ENCODE data around the gene GJC1. TPM values are rescaled to one million over a fixed set of nuclear protein-coding genes. Genes with fewer than 3 reads are reported as not detected.

GJC1 gene
- total RNA-seq, 1 donor from 2014 or later, result 0.20 TPM

DNA sequence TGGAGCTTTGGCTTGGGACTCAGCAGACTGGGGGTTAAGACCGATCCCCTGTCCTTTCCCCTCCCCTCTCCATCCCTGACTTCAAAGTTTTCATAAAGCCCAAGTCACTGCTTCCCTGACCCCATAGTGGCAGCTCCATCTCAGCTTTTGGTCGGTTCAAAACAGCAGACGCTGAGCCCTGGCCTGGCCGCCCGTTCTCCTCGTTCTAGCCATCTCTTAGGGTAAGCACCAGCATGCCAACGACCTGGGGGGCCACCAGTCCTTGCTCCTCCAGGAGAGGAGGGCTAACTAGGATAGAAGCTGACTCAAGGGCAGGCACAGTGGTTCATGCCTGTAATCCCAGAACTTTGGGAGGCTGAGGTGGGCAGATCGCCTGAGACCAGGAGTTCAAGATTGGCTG lies 16.1 kb upstream of the GJC1 start:
- H3K36me3 Mint-ChIP-seq (ENCODE audit: low read depth), result peaks cover 23% of the 10 kb centered on the region
- intact Hi-C loops (cut with micrococcal nuclease), result no loop called here
- ChIA-PET CTCF (no interaction called here), POLR2A (no interaction called here)
- no peak for TF ChIP-seq CTCF (IDR thresholded peaks at IDR 0.05)
- no peak overlapping the region for H3K4me3 Mint-ChIP-seq
- no peaks in the 10 kb centered on the region for H3K9me3 Mint-ChIP-seq
- H3K4me1 Mint-ChIP-seq, result peaks cover 10% of the 10 kb centered on the region
- ATAC-seq (ENCODE audit: low read depth) (no peak), DNase-seq (no peak)
- H3K27ac Mint-ChIP-seq, result no peak overlapping the region
- no peaks in the 10 kb centered on the region for H3K27me3 Mint-ChIP-seq

DNA sequence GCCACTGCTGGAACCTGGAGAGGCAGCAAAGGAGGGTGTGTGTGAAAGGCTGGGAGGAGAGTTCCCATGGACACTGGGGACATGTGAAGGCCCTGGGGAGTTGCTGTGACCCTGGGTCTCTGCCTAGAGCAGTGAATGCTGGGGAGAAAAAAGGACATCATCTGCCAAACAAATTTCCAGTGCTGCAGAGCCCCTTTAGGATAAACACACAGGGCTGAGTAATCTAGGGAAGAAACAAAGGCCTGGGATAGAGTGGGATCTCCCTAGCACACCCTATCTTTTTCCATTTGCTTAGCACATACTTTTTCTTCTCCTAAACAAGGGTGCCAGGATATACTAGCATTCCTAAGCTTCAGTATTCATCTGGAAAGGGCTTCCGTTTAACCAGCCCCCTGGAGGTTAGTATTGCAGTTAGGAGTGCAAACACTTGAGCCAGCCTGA lies 14.3 kb upstream of the GJC1 start:
- Mint-ChIP-seq H3K4me1 (no peaks in the 10 kb centered on the region), H3K36me3 (ENCODE audit: low read depth) (peaks cover 7% of the 10 kb centered on the region), H3K27me3 (no peaks in the 10 kb centered on the region), H3K27ac (no peak overlapping the region), H3K9me3 (no peaks in the 10 kb centered on the region), H3K4me3 (no peak overlapping the region)
- DNase-seq (no peak), ATAC-seq (ENCODE audit: low read depth) (no peak)
- POLR2A ChIA-PET, result no interaction called here
- intact Hi-C loops (cut with micrococcal nuclease), result no loop called here
- no peak for TF ChIP-seq CTCF (IDR thresholded peaks at IDR 0.05)
- CTCF ChIA-PET, result no interaction called here

DNA sequence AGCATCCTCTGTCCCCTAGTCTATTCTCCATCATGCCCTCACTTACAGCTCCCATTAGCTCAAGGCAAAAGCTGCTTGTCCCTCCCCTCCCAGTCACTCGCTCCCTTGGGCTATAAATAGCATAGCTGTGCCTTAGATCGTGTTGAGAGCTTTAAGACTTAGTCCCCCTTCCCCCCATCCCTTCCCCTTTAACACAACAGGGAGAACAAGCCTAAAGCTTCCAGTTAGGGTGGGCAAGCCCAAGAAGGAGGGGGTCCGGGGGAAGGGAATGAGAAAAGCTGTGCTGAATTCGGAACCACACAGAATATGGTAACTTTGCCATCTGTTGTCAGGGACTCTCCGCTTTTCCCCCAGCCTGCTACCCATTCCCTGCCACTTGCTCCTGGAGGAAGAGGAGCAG lies 12.7 kb upstream of the GJC1 start:
- Mint-ChIP-seq H3K27ac (no peak overlapping the region), H3K9me3 (no peaks in the 10 kb centered on the region), H3K36me3 (ENCODE audit: low read depth) (no peaks in the 10 kb centered on the region), H3K4me1 (no peaks in the 10 kb centered on the region), H3K27me3 (no peaks in the 10 kb centered on the region), H3K4me3 (no peak overlapping the region)
- POLR2A ChIA-PET, result no interaction called here
- ATAC-seq (ENCODE audit: low read depth) (no peak), DNase-seq (no peak)
- no peak for TF ChIP-seq CTCF (IDR thresholded peaks at IDR 0.05)
- intact Hi-C loops (cut with micrococcal nuclease), result no loop called here
- CTCF ChIA-PET, result no interaction called here

- no peak overlapping the region for H3K4me3 Mint-ChIP-seq
- DNase-seq (no peak), ATAC-seq (ENCODE audit: low read depth) (no peak)
- no peaks in the 10 kb centered on the region for H3K27me3 Mint-ChIP-seq
- no peaks in the 10 kb centered on the region for H3K36me3 Mint-ChIP-seq (ENCODE audit: low read depth)
- CTCF ChIA-PET, result no interaction called here
- H3K27ac Mint-ChIP-seq, result no peak overlapping the region
- intact Hi-C loops (cut with micrococcal nuclease), result no loop called here
- no peaks in the 10 kb centered on the region for H3K9me3 Mint-ChIP-seq
- H3K4me1 Mint-ChIP-seq, result no peaks in the 10 kb centered on the region
- no peak for TF ChIP-seq CTCF (IDR thresholded peaks at IDR 0.05)
- POLR2A ChIA-PET, result no interaction called here
Measured at GRCh38 chr17:44840936-44841335, 10.8 kb upstream of the GJC1 start.

DNA sequence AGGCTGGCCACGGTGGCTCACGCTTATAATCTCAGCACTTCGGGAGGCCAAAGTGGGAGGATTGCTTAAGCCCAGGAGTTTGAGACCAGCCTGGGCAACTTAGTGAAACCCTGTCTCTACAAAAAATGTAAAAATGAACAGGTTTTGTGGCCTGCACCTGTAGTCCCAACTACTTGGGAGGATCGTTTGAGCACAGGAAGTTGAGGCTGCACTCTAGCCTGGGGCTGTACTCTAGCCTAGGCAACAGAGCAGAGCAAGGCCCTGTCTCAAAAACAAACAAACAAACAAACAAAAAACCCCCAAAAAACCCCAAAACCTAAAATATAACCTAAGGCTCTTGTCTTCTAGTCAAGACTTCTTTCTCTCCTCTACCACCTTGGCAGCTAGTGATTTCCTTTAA lies 10.2 kb upstream of the GJC1 start:
- Mint-ChIP-seq H3K27ac (no peak overlapping the region), H3K4me3 (no peak overlapping the region), H3K27me3 (peaks cover under 1% of the 10 kb centered on the region), H3K9me3 (no peaks in the 10 kb centered on the region), H3K4me1 (no peaks in the 10 kb centered on the region), H3K36me3 (ENCODE audit: low read depth) (no peaks in the 10 kb centered on the region)
- intact Hi-C loops (cut with micrococcal nuclease), result no loop called here
- no peak for DNase-seq
- ChIA-PET POLR2A (no interaction called here), CTCF (no interaction called here)
- ATAC-seq (ENCODE audit: low read depth), result no peak
- TF ChIP-seq CTCF (IDR thresholded peaks at IDR 0.05), result no peak
